Measurements from ENCODE around the gene SLC22A4.

The SLC22A4 gene

GRCh38 chr5:132264546-132265335 is 29.5 kb upstream of the SLC22A4 start:
- TF ChIP-seq MAX (IDR thresholded peaks at IDR 0.05; ENCODE audit: low read depth, low read length) (no peak), CTCF (IDR thresholded peaks at IDR 0.05; ENCODE audit: low read depth, low read length) (no peak), POLR2A (IDR thresholded peaks at IDR 0.05; ENCODE audit: extremely low read depth, insufficient read length) (no peak)
- H3K4me3 ChIP-seq (ENCODE audit: low read depth, low read length): no peak overlapping the region
- no peak for DNase-seq (ENCODE audit: low read depth)

- no peak overlapping the region for H3K4me3 ChIP-seq (ENCODE audit: low read depth, low read length)
- TF ChIP-seq MAX (IDR thresholded peaks at IDR 0.05; ENCODE audit: low read depth, low read length) (no peak), POLR2A (IDR thresholded peaks at IDR 0.05; ENCODE audit: extremely low read depth, insufficient read length) (no peak), MYC (IDR thresholded peaks at IDR 0.05; ENCODE audit: low read depth, low read length) (no peak), CTCF (IDR thresholded peaks at IDR 0.05; ENCODE audit: low read depth, low read length) (no peak)
- no peak for DNase-seq (ENCODE audit: low read depth)
Measured at GRCh38 chr5:132265336-132266030, 28.7 kb upstream of the SLC22A4 start.

DNA sequence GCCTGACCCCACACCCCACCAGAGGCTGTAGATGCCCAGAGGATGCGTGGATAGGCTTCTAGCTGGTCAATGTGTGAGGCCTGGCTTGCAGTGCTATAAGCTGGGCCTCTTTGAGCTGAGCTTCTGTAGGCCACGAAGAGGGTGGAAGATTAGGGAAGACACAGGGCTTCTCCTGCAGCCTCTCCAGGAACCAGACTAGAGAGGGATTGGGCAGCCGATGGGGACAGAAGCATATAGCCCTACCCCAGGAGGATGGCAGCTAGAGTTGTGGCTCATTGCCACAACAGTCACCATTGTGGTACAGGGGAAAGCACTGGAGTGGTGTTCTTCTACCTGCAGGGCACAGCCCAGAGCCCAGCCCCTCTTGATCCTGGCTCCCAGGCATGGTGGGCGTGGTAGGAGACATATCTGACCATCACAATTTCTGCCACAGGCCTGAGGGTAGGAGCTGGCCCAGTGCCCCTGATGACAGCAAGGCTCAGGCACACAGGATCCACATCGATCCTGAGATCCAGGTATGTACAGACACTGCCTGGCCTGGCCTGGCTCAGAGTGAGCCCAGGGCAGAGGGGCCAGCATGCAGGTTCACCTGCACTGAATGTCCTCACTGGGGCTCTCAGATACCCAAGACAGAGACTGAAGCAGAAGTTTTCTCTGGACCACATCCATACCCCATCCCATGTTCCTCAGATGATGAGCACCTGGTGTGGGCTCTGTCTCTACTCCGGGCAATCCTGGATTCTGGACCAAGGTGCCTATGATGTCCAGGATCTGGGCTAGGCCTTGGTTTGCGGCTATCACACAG is 28.0 kb upstream of the SLC22A4 start:
- TF ChIP-seq CTCF (IDR thresholded peaks at IDR 0.05; ENCODE audit: low read depth, low read length) (no peak), MAX (IDR thresholded peaks at IDR 0.05; ENCODE audit: low read depth, low read length) (no peak), POLR2A (IDR thresholded peaks at IDR 0.05; ENCODE audit: extremely low read depth, insufficient read length) (no peak), MYC (IDR thresholded peaks at IDR 0.05; ENCODE audit: low read depth, low read length) (no peak)
- H3K4me3 ChIP-seq (ENCODE audit: low read depth, low read length): no peak overlapping the region
- no peak for DNase-seq (ENCODE audit: low read depth)

- no peak overlapping the region for H3K4me3 ChIP-seq (ENCODE audit: low read depth, low read length)
- no peak for DNase-seq (ENCODE audit: low read depth)
- TF ChIP-seq POLR2A (IDR thresholded peaks at IDR 0.05; ENCODE audit: extremely low read depth, insufficient read length): no peak
- TF ChIP-seq MAX (IDR thresholded peaks at IDR 0.05; ENCODE audit: low read depth, low read length): no peak
- TF ChIP-seq MYC (IDR thresholded peaks at IDR 0.05; ENCODE audit: low read depth, low read length): no peak
- no peak for TF ChIP-seq CTCF (IDR thresholded peaks at IDR 0.05; ENCODE audit: low read depth, low read length)
Measured at GRCh38 chr5:132266836-132267160, 27.4 kb upstream of the SLC22A4 start.

DNA sequence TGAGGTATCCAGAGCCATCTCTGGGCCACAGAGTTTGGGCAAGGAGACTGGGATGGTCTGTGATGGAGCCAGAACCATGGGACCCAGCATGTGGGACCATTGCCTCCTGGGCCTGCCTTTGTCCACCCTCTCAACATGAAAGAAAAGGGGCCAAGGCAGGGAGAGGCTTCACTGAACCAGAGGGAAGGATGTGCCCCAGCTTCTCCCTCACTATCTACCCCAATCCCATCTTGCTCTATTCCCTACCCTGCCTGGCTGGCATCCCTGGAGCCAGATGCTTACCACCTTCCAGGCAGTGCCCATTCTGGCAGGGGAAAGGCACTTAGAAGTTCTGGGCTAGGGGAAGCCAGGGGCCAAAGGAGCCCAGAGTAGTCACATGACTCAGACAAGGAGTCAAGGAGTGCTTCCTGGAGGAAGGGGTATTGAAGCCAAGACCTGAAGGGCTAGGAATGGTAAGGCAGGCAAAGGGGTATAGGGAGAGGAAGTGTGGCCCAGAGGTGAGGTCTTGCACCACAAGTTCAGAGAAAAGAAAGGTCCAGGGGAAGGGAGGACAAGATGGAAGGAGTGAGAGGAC is 26.9 kb upstream of the SLC22A4 start:
- DNase-seq (ENCODE audit: low read depth): no peak
- TF ChIP-seq POLR2A (IDR thresholded peaks at IDR 0.05; ENCODE audit: extremely low read depth, insufficient read length): no peak
- H3K4me3 ChIP-seq (ENCODE audit: low read depth, low read length): no peak overlapping the region

Data from NB4 (cell line).